ENCODE data around the gene DHX35.

Gene DHX35

DNA sequence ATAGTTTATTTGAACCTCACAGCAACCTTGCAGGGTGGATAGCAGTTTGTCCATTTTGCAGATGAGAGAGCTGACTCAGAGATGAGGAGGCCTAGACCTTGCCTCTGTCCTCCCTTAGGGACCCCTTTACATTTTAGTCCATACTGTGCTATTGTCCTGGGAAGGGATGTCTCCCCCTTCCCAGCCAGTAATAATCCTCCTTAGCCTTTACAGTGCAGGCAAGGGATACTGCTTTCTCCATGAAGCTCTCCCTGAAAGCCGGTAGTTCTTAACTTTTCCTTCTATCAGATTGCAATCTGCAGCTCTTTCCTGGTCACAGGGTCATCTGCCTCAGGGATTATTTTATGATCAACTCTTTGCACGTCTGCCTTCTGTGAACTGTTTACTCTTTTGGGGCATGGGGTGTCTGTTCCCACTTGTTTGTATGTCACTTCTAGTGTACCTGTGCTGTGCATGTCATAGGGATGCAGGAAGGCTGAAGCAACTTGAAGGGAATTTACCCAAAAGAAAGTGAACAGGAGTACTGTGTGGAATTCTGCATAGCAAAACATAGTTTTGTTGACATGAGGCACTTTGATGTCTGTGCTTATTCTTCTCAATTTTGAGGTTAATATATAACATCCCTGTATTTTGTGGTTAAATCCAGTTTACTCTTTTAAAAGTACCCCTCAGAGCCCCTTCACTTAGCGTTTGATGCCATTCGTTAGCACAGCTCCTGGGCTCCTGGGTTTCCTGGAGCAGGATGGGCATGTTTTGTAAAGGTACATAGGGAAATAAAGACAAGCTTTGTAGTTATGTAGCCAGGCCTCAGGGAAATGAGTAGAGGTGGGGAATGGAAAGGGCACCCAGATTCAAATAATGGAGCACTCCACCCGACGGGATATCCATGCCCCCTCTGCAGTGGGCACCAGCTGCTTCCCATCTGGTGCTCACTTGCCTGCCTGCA lies 38.1 kb downstream of the DHX35 start:
- no peaks in the 10 kb centered on the region for H3K4me1 ChIP-seq (ENCODE audit: control insufficient read depth, low read depth, low read length)
- H3K9me3 ChIP-seq (ENCODE audit: control insufficient read depth, low read depth, low read length), result no peaks in the 10 kb centered on the region
- H3K4me3 ChIP-seq (ENCODE audit: low read length), result no peak overlapping the region
- H3K27me3 ChIP-seq (ENCODE audit: control insufficient read depth, insufficient read depth, low read length), result no peaks in the 10 kb centered on the region
- H3K27ac ChIP-seq (ENCODE audit: low read length), result no peak overlapping the region
- H3K9ac ChIP-seq (ENCODE audit: low read length), result no peak overlapping the region
- H3K36me3 ChIP-seq (ENCODE audit: control insufficient read depth, low read depth, low read length), result peaks cover 68% of the 10 kb centered on the region

DNA sequence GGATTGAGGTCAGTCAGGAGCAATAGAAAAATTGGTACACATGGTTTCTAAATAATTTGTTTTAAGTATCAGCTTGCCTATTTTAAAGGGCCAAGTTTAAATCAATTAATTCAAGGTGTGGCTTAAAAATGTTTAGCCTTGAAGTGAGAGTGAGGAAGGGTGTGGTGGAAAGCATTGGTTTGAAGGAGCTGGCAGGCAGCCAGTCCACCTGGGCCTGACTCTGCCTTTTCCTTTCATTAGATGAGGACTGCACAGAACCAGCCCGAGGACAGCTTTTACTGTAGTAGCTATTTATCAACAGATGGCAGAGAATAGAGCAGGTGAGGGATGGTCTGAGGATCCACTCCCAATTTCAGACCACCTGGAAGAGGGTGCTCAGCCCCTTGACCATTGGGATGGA lies 42.4 kb downstream of the DHX35 start:
- peaks cover 2% of the 10 kb centered on the region for H3K4me1 ChIP-seq (ENCODE audit: control insufficient read depth, low read depth, low read length)
- H3K9ac ChIP-seq (ENCODE audit: low read length), result no peak overlapping the region
- H3K9me3 ChIP-seq (ENCODE audit: control insufficient read depth, low read depth, low read length), result no peaks in the 10 kb centered on the region
- H3K27ac ChIP-seq (ENCODE audit: low read length), result no peak overlapping the region
- no peak overlapping the region for H3K4me3 ChIP-seq (ENCODE audit: low read length)
- no peaks in the 10 kb centered on the region for H3K27me3 ChIP-seq (ENCODE audit: control insufficient read depth, insufficient read depth, low read length)
- H3K36me3 ChIP-seq (ENCODE audit: control insufficient read depth, low read depth, low read length), result peaks cover 84% of the 10 kb centered on the region

DNA sequence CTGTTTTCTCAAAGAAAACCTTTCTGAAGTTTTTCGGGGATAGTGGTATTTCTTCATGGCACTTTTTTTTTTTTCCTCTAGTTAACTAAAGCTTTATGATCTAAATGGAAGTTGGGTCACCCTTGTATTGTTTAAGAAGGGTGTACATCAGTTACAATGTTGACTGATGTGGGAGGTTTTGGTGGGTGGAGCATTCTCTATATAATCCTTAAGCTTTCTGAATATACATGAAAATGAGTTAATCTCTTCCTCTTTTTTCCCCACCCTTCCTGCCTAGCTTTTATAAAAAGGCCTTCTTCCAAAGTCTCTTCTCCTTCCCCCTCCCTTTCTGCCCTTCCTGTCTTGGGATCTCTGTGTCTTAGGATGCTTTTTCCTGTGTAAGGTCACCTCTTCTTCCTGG lies 47.2 kb downstream of the DHX35 start:
- H3K9me3 ChIP-seq (ENCODE audit: control insufficient read depth, low read depth, low read length), result no peaks in the 10 kb centered on the region

GRCh38 chr20:39010496-39010895 lies 48.4 kb downstream of the DHX35 start:
- Histone ChIP-seq H3K27ac (ENCODE audit: low read length) (no peak overlapping the region), H3K9ac (ENCODE audit: low read length) (no peak overlapping the region), H3K27me3 (ENCODE audit: control insufficient read depth, insufficient read depth, low read length) (no peaks in the 10 kb centered on the region), H3K9me3 (ENCODE audit: control insufficient read depth, low read depth, low read length) (no peaks in the 10 kb centered on the region), H3K4me3 (ENCODE audit: low read length) (no peak overlapping the region), H3K36me3 (ENCODE audit: control insufficient read depth, low read depth, low read length) (peaks cover 76% of the 10 kb centered on the region), H3K4me1 (ENCODE audit: control insufficient read depth, low read depth, low read length) (peaks cover 5% of the 10 kb centered on the region)

More for the DNA sequence above, 47.2 kb downstream of the DHX35 start:
- no peak overlapping the region for H3K27ac ChIP-seq (ENCODE audit: low read length)
- peaks cover 5% of the 10 kb centered on the region for H3K4me1 ChIP-seq (ENCODE audit: control insufficient read depth, low read depth, low read length)
- no peak overlapping the region for H3K4me3 ChIP-seq (ENCODE audit: low read length)
- no peaks in the 10 kb centered on the region for H3K27me3 ChIP-seq (ENCODE audit: control insufficient read depth, insufficient read depth, low read length)
- H3K36me3 ChIP-seq (ENCODE audit: control insufficient read depth, low read depth, low read length), result peaks cover 75% of the 10 kb centered on the region
- no peak overlapping the region for H3K9ac ChIP-seq (ENCODE audit: low read length)

DNA sequence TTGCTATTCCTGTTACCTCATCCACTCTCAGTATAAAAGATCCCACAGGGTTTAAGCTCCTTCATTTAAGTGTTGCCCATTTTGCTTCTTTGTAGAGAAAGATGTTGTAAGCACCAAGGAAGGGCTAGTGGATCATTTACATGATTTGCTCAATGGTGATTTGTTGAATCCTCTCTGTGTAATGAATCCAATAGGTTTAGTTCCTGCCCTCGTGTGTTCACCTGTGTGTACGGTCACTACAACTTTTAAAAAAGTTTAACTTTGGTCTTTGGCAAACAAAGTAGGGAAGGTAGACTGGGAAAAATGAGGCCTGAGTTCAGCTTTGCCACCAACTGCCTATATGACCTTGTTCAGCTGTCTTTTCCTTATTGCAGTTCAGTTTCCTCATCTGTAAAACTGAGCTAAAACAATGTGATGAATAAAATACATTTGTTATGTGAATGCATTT lies 51.5 kb downstream of the DHX35 start:
- H3K27me3 ChIP-seq (ENCODE audit: control insufficient read depth, insufficient read depth, low read length), result no peaks in the 10 kb centered on the region
- H3K4me1 ChIP-seq (ENCODE audit: control insufficient read depth, low read depth, low read length), result peaks cover 5% of the 10 kb centered on the region
- no peak overlapping the region for H3K9ac ChIP-seq (ENCODE audit: low read length)
- no peak overlapping the region for H3K27ac ChIP-seq (ENCODE audit: low read length)
- no peak overlapping the region for H3K4me3 ChIP-seq (ENCODE audit: low read length)
- H3K9me3 ChIP-seq (ENCODE audit: control insufficient read depth, low read depth, low read length), result no peaks in the 10 kb centered on the region
- H3K36me3 ChIP-seq (ENCODE audit: control insufficient read depth, low read depth, low read length), result peaks cover 53% of the 10 kb centered on the region

- no peaks in the 10 kb centered on the region for H3K9me3 ChIP-seq (ENCODE audit: control insufficient read depth, low read depth, low read length)
- no peak overlapping the region for H3K9ac ChIP-seq (ENCODE audit: low read length)
- no peaks in the 10 kb centered on the region for H3K27me3 ChIP-seq (ENCODE audit: control insufficient read depth, insufficient read depth, low read length)
- H3K4me3 ChIP-seq (ENCODE audit: low read length), result no peak overlapping the region
- no peaks in the 10 kb centered on the region for H3K4me1 ChIP-seq (ENCODE audit: control insufficient read depth, low read depth, low read length)
- no peak overlapping the region for H3K27ac ChIP-seq (ENCODE audit: low read length)
- peaks cover 50% of the 10 kb centered on the region for H3K36me3 ChIP-seq (ENCODE audit: control insufficient read depth, low read depth, low read length)
These were observed 53.9 kb downstream of the DHX35 start for GRCh38 chr20:39016041-39016440.

GRCh38 chr20:39016506-39016905 lies 54.4 kb downstream of the DHX35 start:
- Histone ChIP-seq H3K9me3 (ENCODE audit: control insufficient read depth, low read depth, low read length) (no peaks in the 10 kb centered on the region), H3K36me3 (ENCODE audit: control insufficient read depth, low read depth, low read length) (peaks cover 51% of the 10 kb centered on the region), H3K9ac (ENCODE audit: low read length) (no peak overlapping the region), H3K4me1 (ENCODE audit: control insufficient read depth, low read depth, low read length) (no peaks in the 10 kb centered on the region), H3K27ac (ENCODE audit: low read length) (no peak overlapping the region), H3K4me3 (ENCODE audit: low read length) (no peak overlapping the region), H3K27me3 (ENCODE audit: control insufficient read depth, insufficient read depth, low read length) (no peaks in the 10 kb centered on the region)

GRCh38 chr20:39019027-39019426 lies 56.9 kb downstream of the DHX35 start:
- Histone ChIP-seq H3K9ac (ENCODE audit: low read length) (no peak overlapping the region), H3K4me3 (ENCODE audit: low read length) (no peak overlapping the region), H3K4me1 (ENCODE audit: control insufficient read depth, low read depth, low read length) (no peaks in the 10 kb centered on the region), H3K27ac (ENCODE audit: low read length) (no peak overlapping the region), H3K9me3 (ENCODE audit: control insufficient read depth, low read depth, low read length) (no peaks in the 10 kb centered on the region), H3K27me3 (ENCODE audit: control insufficient read depth, insufficient read depth, low read length) (no peaks in the 10 kb centered on the region), H3K36me3 (ENCODE audit: control insufficient read depth, low read depth, low read length) (peaks cover 62% of the 10 kb centered on the region)

DNA sequence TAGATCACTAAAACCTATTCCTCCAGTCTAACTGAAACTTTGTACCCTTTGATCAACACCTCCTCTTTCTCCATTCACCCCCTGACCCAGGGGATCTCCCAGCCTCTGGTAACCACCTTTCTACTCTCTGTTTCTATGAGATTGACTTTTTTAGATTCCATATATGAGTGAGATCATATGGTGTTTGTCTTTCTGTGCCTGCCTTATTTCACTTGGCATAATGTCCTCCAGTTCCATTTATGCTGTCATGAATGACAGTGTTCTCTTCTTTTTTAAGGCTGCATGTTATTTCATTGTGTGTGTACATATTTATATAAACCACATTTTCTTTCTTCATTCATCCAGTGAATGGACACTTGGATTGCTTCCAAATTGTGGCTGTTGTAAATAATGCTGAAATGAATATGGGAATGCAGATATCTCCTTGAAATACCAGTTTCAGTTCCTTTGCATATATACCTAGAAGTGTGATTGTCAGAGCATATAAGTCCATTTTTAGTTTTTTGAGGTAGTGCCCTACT lies 57.7 kb downstream of the DHX35 start:
- no peak overlapping the region for H3K27ac ChIP-seq (ENCODE audit: low read length)
- H3K4me1 ChIP-seq (ENCODE audit: control insufficient read depth, low read depth, low read length), result no peaks in the 10 kb centered on the region
- H3K9me3 ChIP-seq (ENCODE audit: control insufficient read depth, low read depth, low read length), result no peaks in the 10 kb centered on the region
- no peak overlapping the region for H3K9ac ChIP-seq (ENCODE audit: low read length)
- no peaks in the 10 kb centered on the region for H3K27me3 ChIP-seq (ENCODE audit: control insufficient read depth, insufficient read depth, low read length)
- H3K36me3 ChIP-seq (ENCODE audit: control insufficient read depth, low read depth, low read length), result peaks cover 65% of the 10 kb centered on the region
- H3K4me3 ChIP-seq (ENCODE audit: low read length), result no peak overlapping the region

GRCh38 chr20:39021748-39022147 lies 59.6 kb downstream of the DHX35 start:
- H3K27me3 ChIP-seq (ENCODE audit: control insufficient read depth, insufficient read depth, low read length), result no peaks in the 10 kb centered on the region
- no peaks in the 10 kb centered on the region for H3K4me1 ChIP-seq (ENCODE audit: control insufficient read depth, low read depth, low read length)
- peaks cover 76% of the 10 kb centered on the region for H3K36me3 ChIP-seq (ENCODE audit: control insufficient read depth, low read depth, low read length)
- no peak overlapping the region for H3K4me3 ChIP-seq (ENCODE audit: low read length)
- no peak overlapping the region for H3K9ac ChIP-seq (ENCODE audit: low read length)
- no peaks in the 10 kb centered on the region for H3K9me3 ChIP-seq (ENCODE audit: control insufficient read depth, low read depth, low read length)
- no peak overlapping the region for H3K27ac ChIP-seq (ENCODE audit: low read length)

GRCh38 chr20:39025883-39026282 lies 63.7 kb downstream of the DHX35 start:
- Histone ChIP-seq H3K9me3 (ENCODE audit: control insufficient read depth, low read depth, low read length) (no peaks in the 10 kb centered on the region), H3K4me3 (ENCODE audit: low read length) (no peak overlapping the region), H3K27me3 (ENCODE audit: control insufficient read depth, insufficient read depth, low read length) (no peaks in the 10 kb centered on the region), H3K9ac (ENCODE audit: low read length) (no peak overlapping the region), H3K4me1 (ENCODE audit: control insufficient read depth, low read depth, low read length) (no peaks in the 10 kb centered on the region), H3K27ac (ENCODE audit: low read length) (no peak overlapping the region), H3K36me3 (ENCODE audit: control insufficient read depth, low read depth, low read length) (peaks cover 82% of the 10 kb centered on the region)

GRCh38 chr20:39029364-39029763 lies 67.2 kb downstream of the DHX35 start:
- no peaks in the 10 kb centered on the region for H3K27me3 ChIP-seq (ENCODE audit: control insufficient read depth, insufficient read depth, low read length)
- no peak overlapping the region for H3K4me3 ChIP-seq (ENCODE audit: low read length)
- peaks cover 70% of the 10 kb centered on the region for H3K36me3 ChIP-seq (ENCODE audit: control insufficient read depth, low read depth, low read length)
- H3K4me1 ChIP-seq (ENCODE audit: control insufficient read depth, low read depth, low read length), result no peaks in the 10 kb centered on the region
- H3K9me3 ChIP-seq (ENCODE audit: control insufficient read depth, low read depth, low read length), result no peaks in the 10 kb centered on the region
- no peak overlapping the region for H3K9ac ChIP-seq (ENCODE audit: low read length)
- H3K27ac ChIP-seq (ENCODE audit: low read length), result no peak overlapping the region

Measured in iPS-18a (cell line).